AG20443 (cell line): ENCODE results near the gene ZC3H15.
"Not testable (repeated sequence)": the region's sequence is repeated elsewhere in the genome, so short reads cannot be mapped to it uniquely, and the experiment has no call there.

Experiments used
- DNase-seq: peaks from one replicate; pipeline ENCODE4 v3.0.0; 2012; ENCODE audit warnings: low spot score, mixed read lengths

Gene ZC3H15

GRCh38 chr2:186493564-186494085 lies 7.6 kb downstream of the ZC3H15 start:
- DNase-seq, result no peak

GRCh38 chr2:186496401-186496800 lies 10.3 kb downstream of the ZC3H15 start:
- DNase-seq, result no peak

GRCh38 chr2:186497928-186498327 lies 11.9 kb downstream of the ZC3H15 start:
- DNase-seq, result no peak

- no peak for DNase-seq
These were observed 12.8 kb downstream of the ZC3H15 start for GRCh38 chr2:186498834-186499233.

- DNase-seq, result peak; percentile 17
These were observed 18.0 kb downstream of the ZC3H15 start for GRCh38 chr2:186503827-186504606.

GRCh38 chr2:186508263-186508662 lies 22.2 kb downstream of the ZC3H15 start:
- no peak for DNase-seq

GRCh38 chr2:186515376-186515775 lies 29.3 kb downstream of the ZC3H15 start:
- DNase-seq, result no peak

GRCh38 chr2:186516396-186516795 lies 30.3 kb downstream of the ZC3H15 start:
- no peak for DNase-seq

- DNase-seq, result no peak
These were observed 31.0 kb downstream of the ZC3H15 start for GRCh38 chr2:186517090-186517489.

- DNase-seq, result no peak
These were observed 32.2 kb downstream of the ZC3H15 start for GRCh38 chr2:186518291-186518690.

- peak; percentile 31 for DNase-seq
These were observed 32.9 kb downstream of the ZC3H15 start for GRCh38 chr2:186518945-186519344.

- not testable (repeated sequence) for DNase-seq
These were observed 35.6 kb downstream of the ZC3H15 start for GRCh38 chr2:186521570-186522153.

- DNase-seq, result no peak
These were observed 36.4 kb downstream of the ZC3H15 start for GRCh38 chr2:186522450-186522849.

- DNase-seq, result peak; percentile 19
These were observed 37.7 kb downstream of the ZC3H15 start for GRCh38 chr2:186523791-186524190.

- DNase-seq, result no peak
These were observed 40.2 kb downstream of the ZC3H15 start for GRCh38 chr2:186526281-186526680.

- DNase-seq, result no peak
These were observed 44.3 kb downstream of the ZC3H15 start for GRCh38 chr2:186530314-186530713.

GRCh38 chr2:186531257-186531775 lies 45.3 kb downstream of the ZC3H15 start:
- DNase-seq, result no peak

- no peak for DNase-seq
These were observed 46.8 kb downstream of the ZC3H15 start for GRCh38 chr2:186532891-186533290.

- no peak for DNase-seq
These were observed 47.7 kb downstream of the ZC3H15 start for GRCh38 chr2:186533717-186534116.

- no peak for DNase-seq
These were observed 48.3 kb downstream of the ZC3H15 start for GRCh38 chr2:186534406-186534805.

- DNase-seq, result no peak
These were observed 49.8 kb downstream of the ZC3H15 start for GRCh38 chr2:186535861-186536260.

GRCh38 chr2:186537019-186537418 lies 51.0 kb downstream of the ZC3H15 start:
- DNase-seq, result no peak

- peak; percentile 39 for DNase-seq
These were observed 54.9 kb downstream of the ZC3H15 start for GRCh38 chr2:186540941-186541340.
